ENCODE data around the gene NUP153. TPM values are rescaled to one million over a fixed set of nuclear protein-coding genes. Genes with fewer than 3 reads are reported as not detected.
"Not testable (repeated sequence)": the region's sequence is repeated elsewhere in the genome, so short reads cannot be mapped to it uniquely, and the experiment has no call there.

NUP153 gene
- total RNA-seq, 4 donors from 2014 or later = 28.4 to 32.8 (median 31.5) TPM

DNA sequence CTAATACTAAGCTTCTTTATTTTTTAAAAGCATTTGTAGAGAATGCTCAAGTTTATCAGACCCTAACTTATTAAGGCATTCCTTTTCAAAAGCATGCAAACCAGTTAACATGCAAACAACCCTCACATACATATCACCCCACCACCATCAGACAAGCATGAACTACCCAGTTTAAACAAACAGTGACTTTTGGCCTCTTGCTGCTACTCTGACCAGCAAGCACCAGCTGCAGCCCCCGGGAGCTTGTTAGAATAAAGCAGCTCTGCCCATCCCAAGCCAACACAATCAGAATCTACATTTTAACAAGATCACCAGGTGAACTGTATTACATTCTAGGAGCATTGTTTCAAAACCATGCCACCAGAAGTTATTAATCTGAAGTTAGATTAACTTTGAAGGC is 5.9 kb upstream of the NUP153 start:
- Histone ChIP-seq H3K4me3 (no peak overlapping the region), H3K9me3 (no peaks in the 10 kb centered on the region), H3K4me1 (peaks cover 0 to under 1% (median 0%) of the 10 kb centered on the region in 4 donors), H3K27me3 (no peaks in the 10 kb centered on the region), H3K36me3 (no peaks in the 10 kb centered on the region), H3K27ac (replicated peaks in 1 of 4) (no peak overlapping the region)
- DNase-seq (ENCODE audit: extremely low spot score) = no peak
- intact Hi-C loops (cut with DNase I) = no loop called here
- TF ChIP-seq POLR2AphosphoS5 (IDR thresholded peaks at IDR 0.05) = no peak
- TF ChIP-seq EP300 (IDR thresholded peaks at IDR 0.05) = no peak
- no peak for TF ChIP-seq CTCF (IDR thresholded peaks at IDR 0.05)
- TF ChIP-seq POLR2A (IDR thresholded peaks at IDR 0.05; ENCODE audit: low read depth) = no peak
- 40% methylated on average over 1 of the region's 1 CpG for WGBS

DNA sequence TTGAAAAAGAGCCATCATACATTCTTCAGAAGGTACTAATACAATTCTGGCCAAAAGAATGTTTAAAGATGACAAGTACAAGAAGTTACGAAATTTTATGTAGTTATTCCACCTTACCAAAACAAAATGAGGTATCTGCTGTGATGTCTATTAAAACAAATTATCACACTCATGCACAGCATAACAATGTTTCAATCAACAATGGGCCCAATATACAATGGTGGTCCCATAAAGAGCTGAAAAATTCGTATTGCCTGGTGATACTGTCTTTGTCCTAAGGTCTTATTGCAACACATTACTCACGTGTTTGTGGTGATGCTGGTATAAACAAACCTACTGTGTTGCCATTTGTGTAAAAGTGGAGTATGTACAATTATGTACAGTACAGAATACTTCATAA is 3.6 kb upstream of the NUP153 start:
- Histone ChIP-seq H3K4me3 (no peak overlapping the region), H3K27ac (replicated peaks in 1 of 4) (no peak overlapping the region), H3K4me1 (peaks cover 0 to 6% (median 0%) of the 10 kb centered on the region in 4 donors), H3K36me3 (no peaks in the 10 kb centered on the region), H3K27me3 (no peaks in the 10 kb centered on the region), H3K9me3 (no peaks in the 10 kb centered on the region)
- WGBS = 79% methylated on average over 3 of the region's 3 CpGs
- no peak for DNase-seq (ENCODE audit: extremely low spot score)
- intact Hi-C loops (cut with DNase I) = no loop called here
- TF ChIP-seq EP300 (IDR thresholded peaks at IDR 0.05) (no peak), POLR2AphosphoS5 (IDR thresholded peaks at IDR 0.05) (no peak), POLR2A (IDR thresholded peaks at IDR 0.05; ENCODE audit: low read depth) (no peak), CTCF (IDR thresholded peaks at IDR 0.05) (no peak)

GRCh38 chr6:17709476-17709875 is 2.8 kb upstream of the NUP153 start:
- no peak overlapping the region for H3K27ac ChIP-seq (replicated peaks in 1 of 4)
- TF ChIP-seq EP300 (IDR thresholded peaks at IDR 0.05) = no peak
- no peak for TF ChIP-seq POLR2A (IDR thresholded peaks at IDR 0.05; ENCODE audit: low read depth)
- no peak for TF ChIP-seq CTCF (IDR thresholded peaks at IDR 0.05)
- no peak for TF ChIP-seq POLR2AphosphoS5 (IDR thresholded peaks at IDR 0.05)
- intact Hi-C loops (cut with DNase I) = loop anchor here (10.0 kb wide), 2 partner anchors 105 to 445 kb away; partner anchors contain the start of genes FAM8A1, KDM1B and TPMT

DNA sequence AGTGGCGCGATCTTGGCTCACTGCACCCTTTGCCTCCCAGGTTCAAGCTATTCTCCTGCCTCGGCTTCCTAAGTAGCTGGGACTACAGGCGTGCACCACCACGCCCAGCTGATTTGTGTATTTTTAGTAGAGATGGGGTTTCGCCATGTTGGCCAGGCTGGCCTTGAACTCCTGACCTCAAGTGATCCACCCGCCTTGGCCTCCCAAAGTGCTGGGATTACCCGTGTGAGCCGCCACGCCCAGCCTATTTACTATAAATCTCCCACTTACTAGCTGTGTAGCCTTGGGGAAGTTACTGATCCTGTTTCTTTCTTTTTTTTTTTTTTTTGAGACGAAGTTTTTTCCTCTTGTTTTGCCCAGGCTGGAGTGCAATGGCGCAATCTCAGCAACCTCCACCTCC is 1.3 kb upstream of the NUP153 start:
- peaks cover 20 to 28% (median 21%) of the 10 kb centered on the region in 4 donors for H3K4me1 ChIP-seq
- H3K36me3 ChIP-seq; H3K27me3 ChIP-seq; DNase-seq (ENCODE audit: extremely low spot score); H3K9me3 ChIP-seq; H3K27ac ChIP-seq (replicated peaks in 1 of 4); H3K4me3 ChIP-seq: not testable (repeated sequence)
- 86% methylated on average over 12 of the region's 12 CpGs for WGBS
- intact Hi-C loops (cut with DNase I) = loop anchor here (10.0 kb wide), 2 partner anchors 103 to 447 kb away; partner anchors contain the start of genes FAM8A1, KDM1B and TPMT

More at GRCh38 chr6:17709476-17709875, 2.8 kb upstream of the NUP153 start:
- Histone ChIP-seq H3K36me3 (no peaks in the 10 kb centered on the region), H3K4me1 (peaks cover 6 to 13% (median 7%) of the 10 kb centered on the region in 4 donors), H3K4me3 (no peak overlapping the region), H3K27me3 (no peaks in the 10 kb centered on the region), H3K9me3 (no peaks in the 10 kb centered on the region)
- WGBS = 96% methylated on average over 2 of the region's 2 CpGs
- DNase-seq (ENCODE audit: extremely low spot score) = no peak

- no peaks in the 10 kb centered on the region for H3K9me3 ChIP-seq
- H3K4me3 ChIP-seq = peak overlapping the region; percentile 75 to 99 (median 90)
- no peak for TF ChIP-seq CTCF (IDR thresholded peaks at IDR 0.05)
- no peak for TF ChIP-seq EP300 (IDR thresholded peaks at IDR 0.05)
- TF ChIP-seq POLR2A (IDR thresholded peaks at IDR 0.05; ENCODE audit: low read depth) = no peak
- no peak for TF ChIP-seq POLR2AphosphoS5 (IDR thresholded peaks at IDR 0.05)
- no peaks in the 10 kb centered on the region for H3K27me3 ChIP-seq
- H3K4me1 ChIP-seq = peaks cover 27 to 35% (median 28%) of the 10 kb centered on the region in 4 donors
- intact Hi-C loops (cut with DNase I) = loop anchor here (10.0 kb wide), 2 partner anchors 103 to 447 kb away; partner anchors contain the start of genes FAM8A1, KDM1B and TPMT
- H3K27ac ChIP-seq (replicated peaks in 1 of 4) = peak overlapping the region; percentile 97 to 100 (median 99)
- no peaks in the 10 kb centered on the region for H3K36me3 ChIP-seq
- 32% methylated on average over 5 of the region's 5 CpGs for WGBS
- no peak for DNase-seq (ENCODE audit: extremely low spot score)
These were observed 586 bp upstream of the NUP153 start for GRCh38 chr6:17707371-17707651.

Measured in esophagus muscularis mucosa (tissue), 4 donors.